PC-3 (cell line): ENCODE measurements around the gene TMBIM1. TPM values are rescaled to one million over a fixed set of nuclear protein-coding genes. Genes with fewer than 3 reads are reported as not detected.

Experiments used
- ATAC-seq: fragments of 200-7000 bp; cut with Tn5 transposase; 2 replicates; pipeline ENCODE4 v1.9.1; 2020; ENCODE audit warnings: mild to moderate bottlenecking, moderate library complexity
- BruUV-seq: library from RNA; stranded (reverse); fragments of 400-500 nt; replicated peaks from 2 replicates; lab custom pipeline; 2021; lab: Mats Ljungman, UMichigan
- CTCF ChIA-PET: fragments of 300-600 bp; sonication (Branson Sonifier 250); formaldehyde crosslinking; loops from one replicate; lab custom pipeline; 2022; ENCODE audit warnings: antibody characterized with exemption; lab: Charles Lee
- POLR2A ChIA-PET: fragments of 300-600 bp; sonication (Branson Sonifier 250); formaldehyde crosslinking; loops from one replicate; lab custom pipeline; 2022; ENCODE audit warnings: antibody characterized with exemption; ENCODE audit not compliant: unreplicated experiment; lab: Charles Lee
- DNase-seq: peaks from one replicate; pipeline ENCODE4 v3.0.0-alpha.2; 2015
- H2AFZ ChIP-seq: fragments of 300-600 bp; sonication (generic); 2 replicates; pipeline ENCODE4 v1.6.0; 2016; ENCODE audit warnings: antibody characterized with exemption, low read length
- H3F3A ChIP-seq: fragments of 300-600 bp; sonication (generic); one replicate; pipeline ENCODE4 v1.6.0; 2017; ENCODE audit warnings: antibody characterized with exemption, low read length, control low read depth, mild to moderate bottlenecking; ENCODE audit not compliant: unreplicated experiment
- H3K27ac ChIP-seq: fragments of 300-600 bp; sonication (generic); 2 replicates; pipeline ENCODE4 v1.5.1; 2016; ENCODE audit warnings: mild to moderate bottlenecking, low read length
- H3K27me3 ChIP-seq: fragments of 300-600 bp; sonication (generic); 2 replicates; pipeline ENCODE4 v1.6.1; 2016; ENCODE audit warnings: low read length, mixed read lengths
- H3K36me3 ChIP-seq: fragments of 300-600 bp; sonication (generic); 2 replicates; pipeline ENCODE4 v1.6.1; 2016; ENCODE audit warnings: low read depth, mixed run types, low read length, mixed read lengths
- H3K4me1 ChIP-seq: fragments of 300-600 bp; sonication (generic); 2 replicates; pipeline ENCODE4 v1.5.1; 2016; ENCODE audit warnings: low read length; ENCODE audit not compliant: insufficient read depth
- H3K4me2 ChIP-seq: fragments of 300-600 bp; sonication (generic); 2 replicates; pipeline ENCODE4 v1.6.0; 2016; ENCODE audit warnings: low read length
- H3K4me3 ChIP-seq: fragments of 300-600 bp; sonication (generic); 2 replicates; pipeline ENCODE4 v1.5.1; 2016; ENCODE audit warnings: mild to moderate bottlenecking, low read length, mixed read lengths
- H3K79me2 ChIP-seq: fragments of 300-600 bp; sonication (generic); 2 replicates; pipeline ENCODE4 v1.6.1; 2017; ENCODE audit warnings: low read length, mixed read lengths
- H3K9ac ChIP-seq: fragments of 300-600 bp; sonication (generic); 2 replicates; pipeline ENCODE4 v1.6.0; 2016; ENCODE audit warnings: mild to moderate bottlenecking, low read length
- H3K9me2 ChIP-seq: fragments of 300-600 bp; sonication (generic); replicated peaks from 2 replicates; pipeline ENCODE4 v1.6.1; 2016; ENCODE audit warnings: mixed run types, low read length, mixed read lengths
- H3K9me3 ChIP-seq: fragments of 300-600 bp; sonication (generic); 2 replicates; pipeline ENCODE4 v1.6.1; 2016; ENCODE audit warnings: low read length, mixed read lengths
- H4K20me1 ChIP-seq: fragments of 300-600 bp; sonication (generic); 2 replicates; pipeline ENCODE4 v1.6.1; 2016; ENCODE audit warnings: low read length, mixed read lengths
- CTCF ChIP-seq: fragments of 300-600 bp; sonication (generic); conservative IDR thresholded peaks from 2 replicates; pipeline ENCODE4 v1.5.1; 2017; ENCODE audit warnings: antibody characterized with exemption, low read depth, mild to moderate bottlenecking, low read length
- EZH2 ChIP-seq: fragments of 300-600 bp; sonication (generic); IDR thresholded peaks from one replicate; pipeline ENCODE4 v1.6.1; 2017; ENCODE audit warnings: antibody characterized with exemption, mild to moderate bottlenecking, low read length; ENCODE audit not compliant: unreplicated experiment
- EZH2phosphoT487 ChIP-seq: fragments of 300-600 bp; sonication (generic); IDR thresholded peaks from 2 replicates; pipeline ENCODE4 v1.6.1; 2018; ENCODE audit warnings: mild to moderate bottlenecking, antibody characterized with exemption, low read length, borderline replicate concordance
- intact Hi-C: fragments of 100-400 bp; cut with micrococcal nuclease; formaldehyde crosslinking; loops from 2 replicates; pipeline ENCODE4 v1.9.0; 2023
- total RNA-seq: library from RNA; depleted of rRNA; stranded (reverse); fragments of >200 nt; gene quantifications from 2 replicates; pipeline ENCODE4 v1.2.3, GENCODE V29; 2014

The TMBIM1 gene
- total RNA-seq, 1 experiment from 2014 or later, result 45.0 TPM

GRCh38 chr2:218300141-218300540 lies 7.8 kb upstream of the TMBIM1 start:
- Histone ChIP-seq H3K9me2 (no peaks in the 10 kb centered on the region), H3K79me2 (no peaks in the 10 kb centered on the region), H2AFZ (no peak overlapping the region), H3K4me1 (peaks cover 6% of the 10 kb centered on the region), H3K9me3 (no peaks in the 10 kb centered on the region), H3K27ac (no peak overlapping the region), H4K20me1 (no peaks in the 10 kb centered on the region), H3F3A (no peaks in the 10 kb centered on the region), H3K4me2 (no peak overlapping the region), H3K4me3 (no peak overlapping the region), H3K36me3 (no peaks in the 10 kb centered on the region), H3K9ac (no peak overlapping the region), H3K27me3 (no peaks in the 10 kb centered on the region)
- ATAC-seq (no peak), DNase-seq (no peak)
- no TSS peak for BruUV-seq
- TF ChIP-seq CTCF (no peak), EZH2phosphoT487 (no peak), EZH2 (no peak)
- ChIA-PET CTCF (no interaction called here), POLR2A (no interaction called here)
- intact Hi-C loops, result loop anchor here (2.0 kb wide), 1 partner anchor 27 kb away; no protein-coding TSS in a partner anchor

- no peak for ATAC-seq
- CTCF ChIA-PET, result interaction anchor here (0.6 to 1.2 kb wide), 2 partner anchors 25 to 64 kb away, joined by 3 to 4 read pairs; no protein-coding TSS in a partner anchor
- TF ChIP-seq EZH2 (no peak), EZH2phosphoT487 (no peak), CTCF (no peak)
- Histone ChIP-seq H3K9ac (no peak overlapping the region), H3K27me3 (no peaks in the 10 kb centered on the region), H2AFZ (0 out of 2 replicates have a peak overlapping the region, but pooled peaks have one; percentile 25), H3K36me3 (no peaks in the 10 kb centered on the region), H3F3A (no peaks in the 10 kb centered on the region), H3K79me2 (no peaks in the 10 kb centered on the region), H4K20me1 (no peaks in the 10 kb centered on the region), H3K4me1 (peaks cover 20% of the 10 kb centered on the region), H3K9me3 (no peaks in the 10 kb centered on the region), H3K4me2 (no peak overlapping the region), H3K27ac (no peak overlapping the region), H3K4me3 (no peak overlapping the region), H3K9me2 (no peaks in the 10 kb centered on the region)
- POLR2A ChIA-PET, result interaction anchor here (0.6 kb wide), 1 partner anchor 110 kb away, joined by 3 read pairs; no protein-coding TSS in a partner anchor
- no TSS peak for BruUV-seq
- DNase-seq, result no peak
- intact Hi-C loops, result no loop called here
These were observed 6.1 kb upstream of the TMBIM1 start for GRCh38 chr2:218298314-218298875.

GRCh38 chr2:218296847-218297246 lies 4.5 kb upstream of the TMBIM1 start:
- DNase-seq (no peak), ATAC-seq (no peak)
- no peaks in the 10 kb centered on the region for H3K36me3 ChIP-seq
- intact Hi-C loops, result no loop called here
- BruUV-seq, result no TSS peak
- no peak for TF ChIP-seq EZH2
- no peak for TF ChIP-seq EZH2phosphoT487
- no peak for TF ChIP-seq CTCF
- peaks cover 4% of the 10 kb centered on the region for H3K79me2 ChIP-seq
- H3K4me1 ChIP-seq, result peaks cover 26% of the 10 kb centered on the region
- no peak overlapping the region for H2AFZ ChIP-seq
- H3K4me2 ChIP-seq, result no peak overlapping the region
- no peaks in the 10 kb centered on the region for H3K9me3 ChIP-seq
- H4K20me1 ChIP-seq, result no peaks in the 10 kb centered on the region
- ChIA-PET POLR2A (no interaction called here), CTCF (no interaction called here)
- H3F3A ChIP-seq, result no peaks in the 10 kb centered on the region
- no peaks in the 10 kb centered on the region for H3K27me3 ChIP-seq
- no peak overlapping the region for H3K27ac ChIP-seq
- H3K9ac ChIP-seq, result no peak overlapping the region
- H3K9me2 ChIP-seq, result no peaks in the 10 kb centered on the region
- no peak overlapping the region for H3K4me3 ChIP-seq
